A549 treated with AZD2906 at 1 μM for 4 hours (cell line): ENCODE results near the gene BPIFA1. TPM values are rescaled to one million over a fixed set of nuclear protein-coding genes. Genes with fewer than 3 reads are reported as not detected.

Experiments
- total RNA-seq: library from RNA; stranded (reverse); fragments of 200-300 nt; extraction: Qiagen RNA extraction; gene quantifications from 5 replicates; pipeline ENCODE4 v1.2.3, GENCODE V29; 2022

BPIFA1 gene
- not detected in 5 replicates for total RNA-seq

GRCh38 chr20:33235696-33236095 is at the start of gene BPIFA1:
Gene BPIFA1 (plus strand): TSS chr20:33235996. CDS start chr20:33237712, 1,716 bp downstream.

GRCh38 chr20:33217052-33217451 is 18.7 kb upstream of the BPIFA1 start, which contains the start of gene BPIFA3:
Gene BPIFA3 (plus strand): TSS chr20:33217352. CDS start chr20:33217537, 185 bp downstream.

GRCh38 chr20:33282991-33283555 is 47.3 kb downstream of the BPIFA1 start, which contains the start of gene BPIFB1:
Gene BPIFB1 (plus strand): TSS chr20:33283214. CDS start chr20:33286074, 2,860 bp downstream.

Other genes with a start within 250 kb of the BPIFA1 start
- gene SUN5, start 231.6 kb upstream of the BPIFA1 start, total RNA-seq, result not detected in 5 replicates
- gene BPIFB2, start 228.3 kb upstream of the BPIFA1 start, total RNA-seq, result not detected in 5 replicates
- gene BPIFB6, start 204.3 kb upstream of the BPIFA1 start, total RNA-seq, result not detected in 5 replicates
- not detected in 5 replicates for gene BPIFB3, start 182.1 kb upstream of the BPIFA1 start, total RNA-seq
- gene BPIFB4, start 156.4 kb upstream of the BPIFA1 start, total RNA-seq, result not detected in 5 replicates
- 0.11 TPM in 1 of 5 replicates, not detected in the others for gene BPIFA2, start 67.8 kb upstream of the BPIFA1 start, total RNA-seq
- gene BPIFA3, start 18.6 kb upstream of the BPIFA1 start, total RNA-seq, result not detected in 5 replicates
- gene BPIFB1, start 47.2 kb downstream of the BPIFA1 start, total RNA-seq, result 0.03 to 0.15 TPM (median 0.07 TPM) in 5 replicates
- 29.6 to 33.9 TPM (median 31.5 TPM) in 5 replicates for gene CDK5RAP1, start 165.5 kb downstream of the BPIFA1 start, total RNA-seq
- 9.4 to 12.1 TPM (median 11.1 TPM) in 5 replicates for gene SNTA1, start 207.8 kb downstream of the BPIFA1 start, total RNA-seq